Ectodermal cell (in vitro differentiated cells): ENCODE measurements around the gene F2RL1.
"Not testable (repeated sequence)": the region's sequence is repeated elsewhere in the genome, so short reads cannot be mapped to it uniquely, and the experiment has no call there.

Experiments
- H3K27ac ChIP-seq: 2 replicates; pipeline ENCODE4 v1.7.0; 2013; ENCODE audit warnings: mild to moderate bottlenecking, low read depth, low read length; ENCODE audit not compliant: insufficient read depth, poor library complexity, severe bottlenecking
- H3K27me3 ChIP-seq: 2 replicates; pipeline ENCODE4 v1.7.0; 2013; ENCODE audit warnings: mild to moderate bottlenecking, low read length; ENCODE audit not compliant: insufficient read depth, control insufficient read depth, poor library complexity, severe bottlenecking
- H3K36me3 ChIP-seq: one replicate; pipeline ENCODE4 v1.7.0; 2013; ENCODE audit warnings: low read length; ENCODE audit not compliant: control insufficient read depth, insufficient read depth
- H3K4me1 ChIP-seq: one replicate; pipeline ENCODE4 v1.7.0; 2013; ENCODE audit warnings: low read length; ENCODE audit not compliant: control insufficient read depth, insufficient read depth
- H3K4me3 ChIP-seq: 2 replicates; pipeline ENCODE4 v1.7.0; 2013; ENCODE audit warnings: low read depth, low read length, control low read depth; ENCODE audit not compliant: insufficient read depth
- H3K9me3 ChIP-seq: 2 replicates; pipeline ENCODE4 v1.7.0; 2013; ENCODE audit warnings: mild to moderate bottlenecking, low read length, moderate library complexity; ENCODE audit not compliant: control insufficient read depth
- WGBS, 2 experiments: methylation state at CpG; one replicate each; pipeline ENCODE4 v1.1.7; 2013; ENCODE audit warnings: missing lambda C conversion rate in 2 of 2; 5-methylcytosine and 5-hydroxymethylcytosine counted together

Gene F2RL1

GRCh38 chr5:76820526-76820890 lies 1.7 kb downstream of the F2RL1 start:
- no peak overlapping the region for H3K4me3 ChIP-seq
- peaks cover 6% of the 10 kb centered on the region for H3K4me1 ChIP-seq
- 18 to 52% methylated on average over 1 to 2 of the region's 2 CpGs for WGBS, 2 experiments
- no peak overlapping the region for H3K27ac ChIP-seq
- no peaks in the 10 kb centered on the region for H3K9me3 ChIP-seq
- no peaks in the 10 kb centered on the region for H3K36me3 ChIP-seq
- peaks cover 34% of the 10 kb centered on the region for H3K27me3 ChIP-seq

GRCh38 chr5:76821136-76821535 lies 2.3 kb downstream of the F2RL1 start:
- Histone ChIP-seq H3K9me3 (no peaks in the 10 kb centered on the region), H3K27ac (no peak overlapping the region), H3K36me3 (no peaks in the 10 kb centered on the region), H3K27me3 (peaks cover 34% of the 10 kb centered on the region), H3K4me3 (no peak overlapping the region), H3K4me1 (peaks cover 6% of the 10 kb centered on the region)
- WGBS, 2 experiments, result 42 to 56% methylated on average over 3 to 4 of the region's 4 CpGs

- not testable (repeated sequence) for H3K4me1 ChIP-seq, H3K9me3 ChIP-seq, H3K36me3 ChIP-seq, H3K27ac ChIP-seq, H3K4me3 ChIP-seq
- peaks cover 34% of the 10 kb centered on the region for H3K27me3 ChIP-seq
- 86 to 90% methylated on average over 7 of the region's 7 CpGs for WGBS, 2 experiments
These were observed 3.4 kb downstream of the F2RL1 start for GRCh38 chr5:76822105-76822731.

- H3K36me3 ChIP-seq, H3K4me1 ChIP-seq, H3K4me3 ChIP-seq, H3K27ac ChIP-seq, H3K9me3 ChIP-seq, H3K27me3 ChIP-seq: not testable (repeated sequence)
These were observed 7.6 kb downstream of the F2RL1 start for GRCh38 chr5:76826416-76826815.

GRCh38 chr5:76831110-76831452 lies 12.3 kb downstream of the F2RL1 start:
- no peaks in the 10 kb centered on the region for H3K36me3 ChIP-seq
- no peak overlapping the region for H3K27ac ChIP-seq
- WGBS, 2 experiments, result 22 to 25% methylated on average over 2 of the region's 2 CpGs
- H3K4me3 ChIP-seq, result no peak overlapping the region
- no peaks in the 10 kb centered on the region for H3K27me3 ChIP-seq
- H3K9me3 ChIP-seq, result no peaks in the 10 kb centered on the region
- H3K4me1 ChIP-seq, result no peaks in the 10 kb centered on the region

- 100% methylated on average over 1 of the region's 2 CpGs; no CpG with 5 or more reads in 1 of the 2 experiments for WGBS, 2 experiments
- no peaks in the 10 kb centered on the region for H3K36me3 ChIP-seq
These were observed 17.4 kb downstream of the F2RL1 start for GRCh38 chr5:76836181-76836580.

GRCh38 chr5:76836585-76836984 lies 17.8 kb downstream of the F2RL1 start:
- H3K4me3 ChIP-seq, result no peak overlapping the region
- no peaks in the 10 kb centered on the region for H3K36me3 ChIP-seq
- peaks cover 9% of the 10 kb centered on the region for H3K4me1 ChIP-seq
- no peaks in the 10 kb centered on the region for H3K9me3 ChIP-seq
- no peak overlapping the region for H3K27ac ChIP-seq
- WGBS, 2 experiments, result 93 to 94% methylated on average over 4 of the region's 4 CpGs
- H3K27me3 ChIP-seq, result no peaks in the 10 kb centered on the region

More at GRCh38 chr5:76836181-76836580, 17.4 kb downstream of the F2RL1 start:
- Histone ChIP-seq H3K9me3 (no peaks in the 10 kb centered on the region), H3K4me3 (no peak overlapping the region), H3K27me3 (no peaks in the 10 kb centered on the region), H3K4me1 (peaks cover 9% of the 10 kb centered on the region), H3K27ac (no peak overlapping the region)

GRCh38 chr5:76838481-76839261 lies 19.8 kb downstream of the F2RL1 start:
- Histone ChIP-seq H3K4me1 (peaks cover 9% of the 10 kb centered on the region), H3K27ac (peak overlapping the region; percentile 16)

GRCh38 chr5:76841361-76841760 lies 22.5 kb downstream of the F2RL1 start:
- 91 to 98% methylated on average over 3 of the region's 3 CpGs for WGBS, 2 experiments

More at GRCh38 chr5:76838481-76839261, 19.8 kb downstream of the F2RL1 start:
- H3K4me3 ChIP-seq, result no peak overlapping the region
- 62 to 65% methylated on average over 7 of the region's 7 CpGs for WGBS, 2 experiments
- no peaks in the 10 kb centered on the region for H3K9me3 ChIP-seq
- H3K36me3 ChIP-seq, result no peaks in the 10 kb centered on the region
- H3K27me3 ChIP-seq, result no peaks in the 10 kb centered on the region

GRCh38 chr5:76845890-76846289 lies 27.1 kb downstream of the F2RL1 start:
- Histone ChIP-seq H3K27me3 (no peaks in the 10 kb centered on the region), H3K4me3 (no peak overlapping the region), H3K36me3 (no peaks in the 10 kb centered on the region), H3K9me3 (no peaks in the 10 kb centered on the region), H3K27ac (no peak overlapping the region), H3K4me1 (no peaks in the 10 kb centered on the region)
- WGBS, 2 experiments, result 94 to 99% methylated on average over 3 of the region's 3 CpGs

More at GRCh38 chr5:76841361-76841760, 22.5 kb downstream of the F2RL1 start:
- H3K27ac ChIP-seq, result no peak overlapping the region
- H3K4me1 ChIP-seq, result peaks cover 9% of the 10 kb centered on the region
- no peaks in the 10 kb centered on the region for H3K9me3 ChIP-seq
- H3K4me3 ChIP-seq, result no peak overlapping the region
- H3K36me3 ChIP-seq, result no peaks in the 10 kb centered on the region
- no peaks in the 10 kb centered on the region for H3K27me3 ChIP-seq
